ENCODE results near the gene TFDP2.

DNA sequence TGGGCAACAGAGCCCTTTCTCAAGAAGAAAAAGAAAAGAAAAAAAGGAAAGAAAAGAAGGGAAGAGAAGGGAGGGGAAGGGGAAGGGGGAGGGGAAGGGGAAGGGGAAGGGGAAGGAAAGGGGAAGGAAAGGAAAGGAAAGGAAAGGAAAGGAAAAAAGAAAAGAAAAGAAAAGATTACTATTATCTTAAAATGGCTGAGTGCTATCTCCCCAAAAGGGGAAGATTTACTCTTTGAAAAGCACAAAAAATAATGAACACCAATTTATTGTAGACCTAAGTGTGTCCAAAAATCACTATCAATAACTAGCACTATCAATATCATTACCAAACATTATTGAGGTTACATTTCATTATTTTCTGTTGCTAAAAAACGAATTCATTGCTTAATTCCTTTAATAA is 183.9 kb downstream of the TFDP2 start:
- TF ChIP-seq POLR2A (IDR thresholded peaks at IDR 0.05), result no peak
- TF ChIP-seq, protein P1, sequence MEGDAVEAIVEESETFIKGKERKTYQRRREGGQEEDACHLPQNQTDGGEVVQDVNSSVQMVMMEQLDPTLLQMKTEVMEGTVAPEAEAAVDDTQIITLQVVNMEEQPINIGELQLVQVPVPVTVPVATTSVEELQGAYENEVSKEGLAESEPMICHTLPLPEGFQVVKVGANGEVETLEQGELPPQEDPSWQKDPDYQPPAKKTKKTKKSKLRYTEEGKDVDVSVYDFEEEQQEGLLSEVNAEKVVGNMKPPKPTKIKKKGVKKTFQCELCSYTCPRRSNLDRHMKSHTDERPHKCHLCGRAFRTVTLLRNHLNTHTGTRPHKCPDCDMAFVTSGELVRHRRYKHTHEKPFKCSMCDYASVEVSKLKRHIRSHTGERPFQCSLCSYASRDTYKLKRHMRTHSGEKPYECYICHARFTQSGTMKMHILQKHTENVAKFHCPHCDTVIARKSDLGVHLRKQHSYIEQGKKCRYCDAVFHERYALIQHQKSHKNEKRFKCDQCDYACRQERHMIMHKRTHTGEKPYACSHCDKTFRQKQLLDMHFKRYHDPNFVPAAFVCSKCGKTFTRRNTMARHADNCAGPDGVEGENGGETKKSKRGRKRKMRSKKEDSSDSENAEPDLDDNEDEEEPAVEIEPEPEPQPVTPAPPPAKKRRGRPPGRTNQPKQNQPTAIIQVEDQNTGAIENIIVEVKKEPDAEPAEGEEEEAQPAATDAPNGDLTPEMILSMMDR (IDR thresholded peaks at IDR 0.05), result no peak
